ENCODE results near the gene TMEM50B. TPM values are rescaled to one million over a fixed set of nuclear protein-coding genes. Genes with fewer than 3 reads are reported as not detected.
A peak's percentile ranks its signal among the peaks of the same experiment; 100 is the strongest.
"Not testable (repeated sequence)": the region's sequence is repeated elsewhere in the genome, so short reads cannot be mapped to it uniquely, and the experiment has no call there.

TMEM50B gene
- total RNA-seq: 22.3 TPM

DNA sequence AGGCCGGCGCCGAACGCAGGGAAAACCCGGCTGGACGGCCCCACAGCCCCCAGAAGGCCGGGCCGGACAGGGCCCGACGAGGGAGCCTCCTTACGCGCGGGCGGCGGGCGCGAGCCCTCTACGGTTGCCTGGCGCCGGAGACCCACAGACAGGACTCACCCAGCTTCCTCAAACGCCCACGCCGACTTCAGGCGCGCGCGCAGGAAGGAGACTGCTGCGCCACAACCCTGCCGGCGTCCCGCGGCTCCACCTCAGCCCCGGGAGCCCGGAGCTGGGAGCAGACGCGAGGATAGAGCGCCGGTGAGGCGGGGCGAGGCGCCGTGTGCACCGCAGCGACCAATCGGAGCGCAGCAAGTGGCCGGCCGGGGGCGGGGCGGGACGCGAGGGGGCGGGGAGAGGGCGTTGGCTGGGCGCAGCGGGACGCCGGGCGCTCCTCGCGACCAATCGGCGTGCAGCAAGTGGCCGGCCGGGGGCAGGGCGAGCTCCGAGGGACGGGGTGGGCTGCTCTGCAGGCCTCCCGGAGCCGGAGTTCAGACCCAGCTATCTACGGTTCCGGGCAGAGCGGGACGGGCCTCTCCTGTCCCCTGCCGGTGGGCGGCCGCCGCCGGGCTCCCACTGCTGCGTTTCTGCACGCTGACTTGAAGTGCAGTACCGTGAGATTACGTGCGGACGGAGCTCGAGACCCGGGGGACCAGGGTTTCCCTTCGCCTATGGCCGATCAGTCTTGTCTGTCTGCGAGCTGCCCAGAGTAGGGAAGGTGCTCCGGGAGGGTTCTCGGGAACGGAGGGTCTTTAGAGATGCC lies at the start of gene TMEM50B:
Gene TMEM50B, minus strand, starts transcription at position 296 of the 802 bp plus-strand sequence. CDS start 11,089 bp downstream, outside the sequence.
- peak; percentile 93 for ATAC-seq
- DNase-seq (ENCODE audit: low spot score): peak; percentile 98

DNA sequence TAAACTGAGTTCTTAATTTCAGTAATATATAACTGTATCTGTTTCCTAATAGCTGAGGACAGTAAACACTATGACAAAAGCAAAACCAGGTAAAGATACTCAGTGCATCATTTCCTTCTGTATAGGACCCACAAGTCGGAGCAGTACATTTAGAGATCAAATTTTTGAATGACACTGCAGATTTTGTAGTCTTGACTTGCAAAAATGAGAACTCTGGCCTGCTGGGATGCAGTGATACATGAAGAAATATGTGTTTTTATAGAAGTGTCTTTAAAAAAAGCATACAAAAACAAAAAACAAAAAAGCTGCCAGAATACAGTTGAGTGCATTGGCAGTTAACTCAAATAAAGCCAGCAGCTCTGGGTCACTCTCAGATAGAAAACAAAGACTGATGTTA lies 43.2 kb upstream of the TMEM50B start:
- no peak for ATAC-seq

DNA sequence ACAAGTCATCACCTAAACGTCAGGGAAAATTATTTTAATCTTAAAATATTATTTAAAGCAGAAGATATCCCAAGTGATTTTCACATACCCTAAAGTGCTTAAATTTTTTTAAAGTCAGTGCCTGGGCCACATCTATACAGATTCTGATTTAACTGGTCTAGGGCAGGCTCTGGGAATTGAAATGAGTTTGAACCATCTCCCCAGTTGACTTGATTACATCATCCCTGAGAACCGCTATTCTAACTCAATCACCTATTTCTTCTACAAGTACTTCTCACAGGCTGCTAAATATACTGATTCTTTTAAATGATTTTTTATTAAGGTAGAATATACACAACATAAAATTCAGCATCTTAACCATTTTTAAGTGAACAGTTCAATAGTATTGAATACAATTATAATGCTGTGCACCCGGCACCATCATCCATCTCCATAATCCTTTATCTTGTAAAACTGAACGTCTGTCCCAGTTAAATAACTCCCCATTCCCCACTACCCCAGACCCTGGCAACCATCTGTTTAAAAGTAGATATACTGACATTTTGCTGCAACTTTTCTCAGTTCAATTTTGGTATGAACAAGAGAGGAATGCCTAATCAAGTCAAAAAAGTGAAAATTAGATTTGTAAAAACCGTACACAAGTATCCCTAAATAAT lies 42.7 kb upstream of the TMEM50B start:
- DNase-seq (ENCODE audit: low spot score): no peak
- no peak for ATAC-seq

More for the DNA sequence above, 43.2 kb upstream of the TMEM50B start:
- no peak for DNase-seq (ENCODE audit: low spot score)

DNA sequence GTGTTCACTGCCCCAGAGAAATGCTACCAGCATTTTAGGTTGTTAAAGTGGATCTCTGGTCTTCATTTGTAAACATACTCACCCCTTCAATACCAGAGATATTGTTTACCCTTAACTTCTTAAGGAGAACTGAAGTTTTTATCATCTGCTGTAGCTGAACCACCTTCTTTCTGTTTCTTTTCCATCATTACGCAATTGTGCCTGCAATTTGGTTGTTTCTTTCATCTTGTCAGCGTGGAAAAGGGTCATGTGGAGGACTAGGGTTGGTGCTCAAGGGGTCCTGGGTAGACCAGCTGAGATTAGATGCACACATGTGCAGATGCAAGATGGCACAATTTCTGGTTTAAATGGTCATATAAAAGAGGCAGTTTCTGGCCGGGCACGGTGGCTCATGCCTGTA lies 39.1 kb upstream of the TMEM50B start:
- ATAC-seq (no peak), DNase-seq (ENCODE audit: low spot score) (no peak)

DNA sequence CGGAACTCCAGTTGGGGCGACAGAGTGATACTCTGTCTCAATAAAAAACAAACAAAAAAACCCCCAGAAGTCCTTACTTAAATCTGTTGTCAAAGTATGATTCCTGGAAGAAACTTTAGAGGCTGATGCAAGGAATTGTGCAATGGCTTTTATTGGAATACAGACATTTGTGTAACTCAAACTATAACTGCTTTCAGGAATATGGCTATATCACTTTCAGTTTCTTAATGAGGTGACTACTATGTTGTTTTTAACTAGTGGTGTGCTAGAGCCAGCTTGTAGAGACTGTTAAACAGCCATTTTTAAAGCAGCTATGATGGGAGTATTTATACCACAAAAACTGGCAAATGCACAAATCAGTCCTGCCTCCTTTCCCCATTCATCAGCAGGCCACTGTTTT lies 34.5 kb upstream of the TMEM50B start:
- ATAC-seq (no peak), DNase-seq (ENCODE audit: low spot score) (no peak)

DNA sequence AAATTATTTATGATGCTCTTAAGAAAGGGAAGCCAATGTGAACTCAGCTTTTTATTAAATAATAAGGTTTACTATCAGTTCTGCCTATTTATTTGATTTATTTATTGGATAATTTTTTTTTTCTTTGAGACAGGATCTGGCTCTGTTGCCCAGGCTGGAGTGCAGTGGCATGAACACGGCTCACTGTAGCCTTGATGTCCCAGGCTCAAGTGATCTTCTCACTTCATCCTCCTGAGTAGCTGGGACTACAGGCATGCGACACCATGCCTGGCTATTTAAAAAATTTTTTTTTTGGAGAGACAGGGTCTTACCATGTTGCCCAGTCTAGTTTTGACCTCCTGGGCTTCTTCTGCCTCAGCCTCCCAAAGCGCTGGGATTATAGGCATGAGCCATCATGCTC lies 32.7 kb upstream of the TMEM50B start:
- DNase-seq (ENCODE audit: low spot score): no peak
- no peak for ATAC-seq

DNA sequence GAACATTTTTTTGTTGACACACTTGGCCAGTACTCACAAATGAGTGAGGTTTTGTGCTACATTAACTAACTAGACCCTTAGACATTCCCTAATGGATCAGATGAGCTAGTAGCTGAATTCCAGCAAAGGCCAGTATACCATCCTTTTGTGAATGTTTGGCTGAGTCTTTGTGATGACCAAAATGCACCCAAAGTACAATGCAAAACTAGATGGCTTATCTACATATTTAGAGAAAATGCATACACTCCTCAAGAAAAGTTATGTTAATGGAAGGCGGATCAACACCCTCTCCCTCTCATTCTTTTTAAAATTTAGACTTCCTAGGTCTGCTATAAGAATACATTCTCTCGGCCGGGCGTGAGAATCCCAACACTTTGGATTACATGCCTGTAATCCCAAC lies 31.9 kb upstream of the TMEM50B start:
- ATAC-seq: no peak
- no peak for DNase-seq (ENCODE audit: low spot score)

DNA sequence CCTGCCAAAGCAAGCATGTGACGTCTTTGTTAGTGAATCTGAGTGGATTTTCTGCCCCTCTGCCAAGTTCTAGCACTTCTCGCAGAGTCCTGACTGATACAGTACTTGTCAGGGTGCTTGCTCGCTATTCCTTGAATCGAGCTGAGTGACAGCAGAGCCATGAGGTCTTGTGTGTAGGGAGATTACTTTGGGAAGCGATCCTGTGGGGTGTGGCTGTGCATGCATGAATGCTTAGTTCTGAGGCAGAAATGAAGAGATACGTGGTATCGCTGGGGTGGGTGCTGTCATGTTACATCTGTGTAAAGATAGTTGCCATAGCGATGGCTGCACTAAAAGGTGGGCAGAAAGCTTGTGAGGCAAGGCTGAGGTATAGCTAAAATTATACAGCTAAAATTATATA lies 31.1 kb upstream of the TMEM50B start:
- no peak for ATAC-seq
- no peak for DNase-seq (ENCODE audit: low spot score)

DNA sequence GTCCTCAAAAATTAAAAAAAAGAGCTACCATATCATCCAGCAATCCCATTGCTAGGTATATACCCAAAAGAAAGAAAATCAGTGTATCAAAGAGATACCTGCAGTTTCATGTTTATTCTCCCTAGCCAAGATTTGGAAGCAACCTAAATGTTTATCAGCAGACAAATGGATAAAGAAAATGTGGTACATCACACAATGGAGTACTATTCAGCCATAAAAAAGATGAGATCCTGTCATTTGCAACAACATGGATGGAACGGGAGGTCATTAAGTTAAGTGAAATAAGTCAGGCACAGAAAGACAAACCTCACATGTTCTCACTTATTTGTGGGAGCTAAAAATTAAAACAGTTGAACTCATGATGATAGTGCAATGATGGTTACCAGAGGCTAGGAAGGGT lies 27.2 kb upstream of the TMEM50B start:
- ATAC-seq; DNase-seq (ENCODE audit: low spot score): not testable (repeated sequence)

DNA sequence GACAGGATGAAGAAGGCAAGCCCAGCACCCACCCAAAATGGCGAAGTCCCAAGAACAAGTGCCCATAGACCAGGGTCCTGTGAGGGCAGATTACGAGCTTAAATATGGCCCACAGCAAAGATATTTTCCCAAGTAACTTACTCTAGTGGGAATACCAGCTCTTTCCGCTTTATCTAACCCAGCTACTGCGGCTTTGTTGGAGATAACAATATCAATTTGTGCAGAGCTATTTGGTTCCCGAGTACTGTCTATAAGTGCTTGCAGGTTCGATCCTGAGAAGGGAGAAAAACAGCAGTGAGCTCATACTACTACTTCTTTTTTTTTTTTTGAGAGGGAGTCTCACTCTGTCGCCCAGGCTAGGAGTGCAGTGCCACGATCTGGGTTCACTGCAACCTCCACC lies 26.1 kb upstream of the TMEM50B start:
- no peak for ATAC-seq
- no peak for DNase-seq (ENCODE audit: low spot score)

DNA sequence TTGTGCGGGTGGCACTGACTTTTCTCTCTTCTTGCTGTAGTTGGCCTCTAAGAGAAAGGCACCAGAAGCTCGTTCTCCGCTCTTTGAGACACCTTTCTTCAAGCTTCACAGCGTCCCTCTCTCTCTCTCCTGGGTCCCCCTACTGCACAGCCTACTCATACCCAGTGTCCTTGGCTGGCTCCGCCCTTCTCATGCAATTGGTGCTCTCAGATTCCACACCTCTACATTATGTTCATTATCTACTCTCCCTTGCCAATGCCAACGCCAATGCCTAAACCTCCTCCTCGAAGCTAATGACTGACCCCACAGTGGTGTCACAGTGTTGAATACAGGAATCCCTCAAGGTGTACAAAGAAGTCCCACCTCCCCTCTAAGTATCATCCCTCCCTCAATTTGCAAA lies 16.6 kb upstream of the TMEM50B start:
- ATAC-seq (no peak), DNase-seq (ENCODE audit: low spot score) (no peak)

DNA sequence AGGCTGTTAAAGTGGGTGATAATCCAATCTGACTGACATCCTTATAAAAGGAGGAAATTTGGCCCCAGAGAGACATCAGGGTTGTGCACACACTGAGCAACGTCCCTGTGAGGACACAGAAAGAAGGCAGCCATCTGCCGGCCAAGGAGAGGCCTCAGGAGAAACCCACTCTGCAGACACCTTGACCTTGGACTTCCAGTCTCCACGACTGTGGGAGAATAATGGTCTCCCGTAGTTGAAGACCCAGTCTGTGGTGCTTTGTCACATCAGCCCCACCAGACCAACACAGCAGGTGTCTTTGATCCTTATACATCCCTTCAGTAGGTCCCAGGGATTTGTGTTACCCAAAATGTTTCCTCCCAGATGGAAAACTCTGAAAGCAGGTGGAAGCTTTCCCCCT lies 16.0 kb upstream of the TMEM50B start:
- no peak for DNase-seq (ENCODE audit: low spot score)

DNA sequence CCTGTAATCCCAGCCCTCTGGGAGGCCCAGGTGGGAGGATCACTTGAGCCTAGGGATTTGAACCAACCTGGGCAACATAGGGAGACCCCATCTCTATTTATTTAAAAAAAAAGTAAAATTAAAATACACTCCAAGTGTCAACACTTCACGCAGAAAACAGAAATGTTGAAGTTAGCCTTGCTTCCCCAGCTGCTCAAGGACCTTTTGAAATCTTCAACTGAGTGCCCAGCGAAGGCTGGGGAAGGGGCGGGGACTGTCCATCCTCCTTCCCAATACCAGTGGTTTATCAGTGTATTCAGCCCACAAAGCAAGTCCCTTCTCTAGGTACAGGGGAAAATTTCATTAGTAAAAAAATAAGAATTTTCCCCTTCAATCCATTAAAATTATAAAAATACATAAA lies 14.0 kb upstream of the TMEM50B start:
- ATAC-seq (no peak), DNase-seq (ENCODE audit: low spot score) (no peak)

More for the DNA sequence above, 16.0 kb upstream of the TMEM50B start:
- no peak for ATAC-seq

DNA sequence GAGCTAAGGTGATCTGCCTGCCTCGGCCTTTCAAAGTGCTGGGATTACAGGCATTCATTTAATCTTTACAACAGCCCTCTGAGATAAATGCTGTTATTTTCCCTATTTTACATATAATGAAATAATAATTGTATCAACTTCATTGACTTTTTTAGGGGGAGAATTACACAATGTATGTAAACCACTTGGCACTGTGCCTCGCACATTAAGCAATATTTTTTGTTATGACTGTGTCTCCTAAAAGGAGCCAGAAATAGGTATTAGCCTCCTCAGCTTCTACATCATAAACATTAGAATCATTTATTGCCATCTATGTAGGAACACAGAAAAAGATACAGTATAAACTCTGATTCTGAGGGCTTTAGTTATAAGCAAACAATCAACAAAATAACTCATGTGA lies 12.8 kb upstream of the TMEM50B start:
- ATAC-seq (no peak), DNase-seq (ENCODE audit: low spot score) (no peak)

DNA sequence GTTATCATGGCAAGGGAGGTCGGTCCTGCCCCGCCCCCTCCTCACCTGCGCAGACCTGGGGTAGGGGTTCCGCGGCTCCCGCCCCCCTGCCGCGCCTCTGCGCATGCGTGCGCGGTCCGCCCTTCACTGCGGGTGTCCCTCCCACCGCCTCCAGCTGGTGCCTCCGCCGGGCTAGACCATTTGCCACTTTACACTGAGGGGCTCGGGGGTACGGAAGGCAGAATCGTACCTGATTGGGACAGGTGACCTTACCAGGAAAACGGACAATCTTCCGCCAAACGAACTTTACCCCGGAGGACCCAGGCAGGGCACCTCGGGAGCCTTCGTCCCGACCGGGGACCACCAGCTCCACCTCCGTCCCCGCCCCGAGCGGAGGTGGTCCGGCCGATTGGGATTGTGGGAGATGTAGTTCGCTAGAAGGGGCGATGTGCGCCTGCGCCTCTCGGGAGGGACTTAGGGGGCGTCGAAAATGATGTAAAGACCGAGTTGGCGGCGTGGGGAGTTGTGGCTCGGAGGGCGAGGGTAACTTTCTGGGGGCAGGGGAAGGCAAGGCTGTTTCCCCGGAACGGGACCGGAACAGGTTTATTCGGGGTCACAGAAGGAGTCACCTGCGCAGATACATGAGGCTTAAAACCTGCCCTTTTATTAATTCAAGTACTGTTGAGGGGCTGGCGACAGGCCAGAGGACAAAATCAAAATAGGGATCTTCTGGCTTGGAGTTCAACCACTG lies 11.8 kb upstream of the TMEM50B start, which contains the start of gene DNAJC28:
Gene DNAJC28, minus strand, starts transcription at position 344 of the 730 bp plus-strand sequence. CDS start 2,323 bp downstream, outside the sequence.
- DNase-seq (ENCODE audit: low spot score) (peak; percentile 95), ATAC-seq (peak; percentile 98)

DNA sequence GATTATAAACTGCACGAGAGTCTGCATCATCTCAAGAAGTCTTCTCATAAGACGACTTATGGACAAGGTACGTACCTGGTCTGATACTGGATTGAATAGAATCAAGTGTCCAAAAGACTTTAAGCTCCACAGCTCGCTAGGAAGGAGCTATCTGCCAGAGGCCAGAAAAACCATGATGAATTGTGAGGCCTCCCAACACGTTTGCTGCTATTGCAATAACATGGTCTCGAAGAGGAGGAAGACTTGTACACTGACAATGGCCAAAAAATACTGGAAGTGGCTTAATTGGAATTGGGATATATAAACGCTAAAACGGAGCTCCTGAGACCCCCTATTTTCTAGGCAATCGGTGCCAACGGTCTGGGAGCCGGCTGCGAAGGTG lies 11.2 kb upstream of the TMEM50B start:
- DNase-seq (ENCODE audit: low spot score) (no peak), ATAC-seq (peak; percentile 26)

DNA sequence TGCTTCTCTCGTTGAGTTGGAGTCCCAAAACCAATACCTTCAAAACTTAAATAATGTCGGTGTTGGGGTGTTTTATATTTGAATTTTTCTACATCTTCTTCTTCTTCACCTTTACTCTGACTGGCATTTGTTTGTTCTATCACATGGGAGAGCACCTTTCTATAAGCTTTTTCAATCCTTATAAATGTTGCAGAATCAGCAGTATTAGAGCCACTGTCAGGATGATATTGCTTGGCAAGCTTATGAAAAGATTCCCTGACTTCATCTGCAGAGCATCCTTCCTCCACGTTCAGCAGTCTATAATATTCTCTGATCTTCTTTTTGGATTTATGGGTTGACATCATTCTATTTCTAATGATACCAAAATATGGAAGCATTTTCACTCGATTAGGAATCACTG lies 9.2 kb upstream of the TMEM50B start:
- ATAC-seq (no peak), DNase-seq (ENCODE audit: low spot score) (no peak)

DNA sequence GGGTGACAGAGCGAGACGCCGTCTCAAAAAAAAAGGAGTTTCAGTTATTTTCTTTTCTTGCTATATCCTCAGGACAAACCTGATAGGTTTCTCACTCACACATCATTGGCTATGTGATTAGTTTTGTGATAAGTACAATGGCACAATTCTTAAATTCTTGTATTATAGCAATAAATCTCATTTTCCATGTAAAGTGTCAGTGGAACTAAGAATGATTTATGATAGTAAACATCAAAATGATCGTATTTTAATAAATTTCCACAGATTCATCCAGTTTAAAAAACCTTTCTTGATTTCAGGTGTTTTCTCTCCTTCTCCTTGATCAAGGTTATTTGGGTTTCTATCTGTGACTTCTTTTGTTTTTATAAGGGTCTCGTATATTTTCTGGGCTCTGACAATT lies 8.2 kb upstream of the TMEM50B start:
- ATAC-seq (no peak), DNase-seq (ENCODE audit: low spot score) (no peak)

DNA sequence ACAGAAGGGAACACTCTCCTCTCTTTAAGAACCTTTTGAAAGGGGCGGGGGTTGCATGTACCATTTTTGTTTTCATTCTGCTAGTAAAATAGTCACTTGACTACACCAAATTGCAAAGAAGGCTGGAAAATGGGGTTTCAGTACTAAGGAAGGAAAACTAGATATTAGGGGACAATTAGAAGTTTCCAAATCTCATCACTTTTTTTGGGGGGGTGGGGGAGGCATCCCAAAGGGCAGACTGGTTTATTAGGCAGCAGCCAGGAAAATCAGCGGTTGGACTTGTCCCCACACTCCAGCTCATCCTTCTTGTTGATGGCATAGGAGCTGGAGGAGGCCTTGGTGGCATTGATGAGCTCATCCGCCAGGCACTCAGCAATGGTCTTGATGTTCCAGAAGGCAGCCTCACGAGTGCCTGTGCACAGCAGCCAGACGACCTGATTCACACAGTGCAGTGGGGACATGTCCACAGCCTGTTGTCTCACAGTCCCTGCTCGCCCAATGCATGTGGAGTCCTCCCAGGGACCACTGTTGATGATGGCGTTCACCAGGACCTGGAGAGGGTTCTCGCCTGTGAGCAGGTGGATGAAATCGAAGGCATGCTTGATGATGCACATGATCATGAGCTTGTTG lies 1.7 kb upstream of the TMEM50B start:
- no peak for DNase-seq (ENCODE audit: low spot score)
- ATAC-seq: no peak

DNA sequence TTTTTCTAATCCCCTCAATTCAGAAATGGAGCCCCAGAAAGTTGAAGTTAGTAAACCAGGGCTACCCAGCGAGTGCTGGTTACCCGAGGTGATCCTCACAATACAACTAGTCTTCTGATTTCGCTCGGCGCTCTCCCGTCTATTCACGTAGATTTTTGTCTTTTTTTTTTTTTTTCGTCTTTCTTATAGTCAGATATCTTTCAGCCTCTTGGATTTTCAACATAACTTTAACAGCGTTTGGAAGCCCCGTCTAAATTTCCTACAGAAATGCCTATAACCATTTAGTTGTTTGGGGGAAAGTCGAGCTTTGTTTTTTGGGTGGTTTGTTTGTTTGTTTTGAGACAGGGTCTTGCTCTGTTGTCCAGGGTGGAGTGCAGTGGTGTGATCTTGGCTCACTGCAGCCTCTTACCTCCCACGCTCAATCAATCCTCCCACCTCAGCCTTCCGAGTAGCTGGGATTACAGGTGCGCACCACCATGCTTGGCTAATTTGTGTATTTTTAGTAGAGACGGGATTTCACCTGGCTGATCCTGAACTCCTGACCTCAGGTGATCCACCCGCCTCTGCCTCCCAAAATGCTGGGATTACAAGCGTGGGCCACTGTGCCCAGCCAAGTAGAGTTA lies 818 bp upstream of the TMEM50B start:
- no peak for DNase-seq (ENCODE audit: low spot score)
- ATAC-seq: no peak
